ENCODE results near the gene CACNG7.
A peak's percentile ranks its signal among the peaks of the same experiment; 100 is the strongest.
"Not testable (repeated sequence)": the region's sequence is repeated elsewhere in the genome, so short reads cannot be mapped to it uniquely, and the experiment has no call there.

CACNG7 gene

GRCh38 chr19:53944416-53944815, 35.3 kb downstream of the CACNG7 start:
- no peak for DNase-seq (ENCODE audit: insufficient read length, low spot score)
- TF ChIP-seq POLR2A (IDR thresholded peaks at IDR 0.05; ENCODE audit: low read depth, low read length) = no peak
- no peak for FAIRE-seq

GRCh38 chr19:53944933-53945332, 35.9 kb downstream of the CACNG7 start:
- FAIRE-seq (no peak), DNase-seq (ENCODE audit: insufficient read length, low spot score) (no peak)
- TF ChIP-seq POLR2A (IDR thresholded peaks at IDR 0.05; ENCODE audit: low read depth, low read length) = no peak

DNA sequence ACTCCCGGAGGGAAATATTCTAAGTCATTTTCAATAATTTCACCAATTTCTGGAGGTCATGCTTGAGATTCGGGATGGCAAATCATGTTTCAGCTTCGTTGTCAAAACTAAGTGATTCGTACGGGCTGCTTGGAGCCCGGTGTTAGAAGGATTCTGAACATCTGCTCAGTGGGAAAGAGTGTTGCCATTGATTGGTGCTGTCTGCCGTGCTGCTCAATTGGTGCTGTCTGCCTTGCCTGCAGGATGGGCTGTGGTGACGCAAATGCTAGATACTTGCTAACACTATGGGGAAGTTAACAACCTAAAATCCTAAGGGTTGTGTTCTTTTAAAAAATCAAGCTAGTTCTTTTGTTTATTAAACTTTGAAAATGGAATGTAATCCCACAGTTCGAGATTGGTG, 36.4 kb downstream of the CACNG7 start:
- DNase-seq (ENCODE audit: insufficient read length, low spot score) (peak; percentile 68), FAIRE-seq (no peak)
- no peak for TF ChIP-seq POLR2A (IDR thresholded peaks at IDR 0.05; ENCODE audit: low read depth, low read length)

DNA sequence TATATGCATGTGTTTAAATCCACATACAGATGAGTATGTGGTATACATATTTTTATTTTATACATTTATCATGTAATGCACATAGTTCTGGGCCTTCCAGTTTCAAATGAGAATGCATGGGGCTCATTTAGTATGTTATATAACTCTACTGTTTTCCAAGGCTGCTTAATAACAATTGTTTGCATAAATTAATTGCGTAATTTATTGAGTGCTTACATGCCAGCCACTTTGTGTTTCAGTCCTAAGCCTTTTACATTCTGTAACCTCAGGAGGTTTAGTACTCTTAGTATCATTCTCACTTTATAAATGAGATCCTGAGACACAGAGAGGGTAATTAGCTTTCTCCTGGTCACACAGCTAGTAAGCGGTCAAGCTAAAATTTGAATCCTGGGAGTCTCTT, 36.9 kb downstream of the CACNG7 start:
- DNase-seq (ENCODE audit: insufficient read length, low spot score) = no peak
- no peak for TF ChIP-seq POLR2A (IDR thresholded peaks at IDR 0.05; ENCODE audit: low read depth, low read length)
- FAIRE-seq = no peak

DNA sequence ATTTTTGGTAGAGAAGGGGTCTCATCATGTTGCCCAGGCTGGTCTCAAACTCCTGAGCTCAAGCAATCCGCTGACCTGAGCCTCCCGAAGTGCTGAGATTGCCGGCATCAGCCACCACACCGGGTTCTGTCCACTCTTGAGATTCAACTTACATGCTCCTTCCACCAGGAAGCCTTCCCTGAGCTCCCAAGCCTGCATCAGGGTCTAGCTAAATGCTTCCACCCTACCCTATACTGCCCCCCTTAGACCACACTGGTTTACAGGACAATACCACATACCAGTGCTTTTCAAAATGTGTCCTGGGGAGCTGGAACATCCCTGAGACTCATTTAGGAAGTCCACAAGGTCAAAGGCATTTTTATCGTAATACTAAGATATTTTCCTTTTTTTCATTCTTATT, 38.5 kb downstream of the CACNG7 start:
- no peak for TF ChIP-seq POLR2A (IDR thresholded peaks at IDR 0.05; ENCODE audit: low read depth, low read length)
- FAIRE-seq (no peak), DNase-seq (ENCODE audit: insufficient read length, low spot score) (peak; percentile 58)

- FAIRE-seq; DNase-seq (ENCODE audit: insufficient read length, low spot score): not testable (repeated sequence)
Observed at GRCh38 chr19:53948611-53949010, 39.5 kb downstream of the CACNG7 start.

GRCh38 chr19:53951436-53951835, 42.4 kb downstream of the CACNG7 start:
- FAIRE-seq = no peak
- DNase-seq (ENCODE audit: insufficient read length, low spot score) = no peak
- no peak for TF ChIP-seq POLR2A (IDR thresholded peaks at IDR 0.05; ENCODE audit: low read depth, low read length)

DNA sequence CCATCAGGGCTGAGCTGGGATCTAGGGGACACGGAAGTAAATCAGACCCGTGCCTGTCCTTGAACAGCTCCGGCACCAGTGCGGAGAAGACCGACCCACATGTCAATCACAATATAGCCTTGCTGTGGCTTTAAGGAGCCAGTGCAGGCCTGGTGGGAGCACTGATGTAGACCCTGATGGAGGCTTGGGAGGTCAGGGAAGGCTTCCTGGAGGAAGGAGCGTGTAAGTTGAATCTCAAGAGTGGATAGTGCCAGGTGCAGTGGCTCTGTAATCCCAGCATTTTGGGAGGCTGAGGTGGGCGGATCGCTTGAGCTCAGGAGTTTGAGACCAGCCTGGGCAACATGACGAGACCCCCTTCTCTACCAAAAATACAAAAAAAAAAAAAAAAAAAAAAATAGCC, 42.9 kb downstream of the CACNG7 start:
- DNase-seq (ENCODE audit: insufficient read length, low spot score) (no peak), FAIRE-seq (no peak)
- TF ChIP-seq POLR2A (IDR thresholded peaks at IDR 0.05; ENCODE audit: low read depth, low read length) = no peak

- no peak for TF ChIP-seq POLR2A (IDR thresholded peaks at IDR 0.05; ENCODE audit: low read depth, low read length)
- no peak for FAIRE-seq
Observed at GRCh38 chr19:53953383-53953782, 44.3 kb downstream of the CACNG7 start.

DNA sequence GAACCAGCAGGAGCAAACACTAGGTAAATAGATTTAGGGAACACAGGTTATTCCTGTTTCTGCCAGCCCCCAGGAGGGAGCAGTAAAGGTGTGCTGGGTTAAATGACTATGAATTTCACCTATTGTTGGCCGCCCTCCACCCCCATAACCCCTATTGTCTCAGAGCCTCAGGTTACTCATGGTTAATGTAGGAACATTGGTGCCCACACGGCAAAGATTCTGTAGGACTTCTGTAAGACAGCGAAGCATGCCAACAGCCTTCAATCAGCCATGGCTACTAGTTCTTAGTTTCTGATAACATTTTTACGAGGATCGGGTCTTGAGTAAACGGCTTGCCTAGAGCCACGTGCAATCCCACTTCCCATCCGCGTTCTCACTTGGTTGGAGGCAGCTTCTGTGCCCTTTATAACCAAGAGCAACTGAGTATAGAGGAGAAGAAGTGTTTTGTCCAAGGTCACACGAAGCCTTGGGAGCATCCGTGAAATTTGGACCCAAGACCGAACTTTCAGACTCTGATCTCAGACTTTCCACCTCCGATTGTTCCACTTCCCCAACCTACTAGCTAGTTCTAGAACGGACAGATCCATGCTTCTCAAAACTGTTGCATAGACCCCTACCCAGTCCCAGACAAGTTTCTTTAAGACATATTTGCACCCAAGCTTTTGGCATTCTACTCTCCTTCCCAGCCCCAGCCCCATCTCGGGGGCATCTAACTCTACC, 48.5 kb downstream of the CACNG7 start:
- TF ChIP-seq POLR2A (IDR thresholded peaks at IDR 0.05; ENCODE audit: low read depth, low read length) = no peak
- DNase-seq (ENCODE audit: insufficient read length, low spot score) (no peak), FAIRE-seq (no peak)

More at GRCh38 chr19:53953383-53953782, 44.3 kb downstream of the CACNG7 start:
- DNase-seq (ENCODE audit: insufficient read length, low spot score) = no peak

DNA sequence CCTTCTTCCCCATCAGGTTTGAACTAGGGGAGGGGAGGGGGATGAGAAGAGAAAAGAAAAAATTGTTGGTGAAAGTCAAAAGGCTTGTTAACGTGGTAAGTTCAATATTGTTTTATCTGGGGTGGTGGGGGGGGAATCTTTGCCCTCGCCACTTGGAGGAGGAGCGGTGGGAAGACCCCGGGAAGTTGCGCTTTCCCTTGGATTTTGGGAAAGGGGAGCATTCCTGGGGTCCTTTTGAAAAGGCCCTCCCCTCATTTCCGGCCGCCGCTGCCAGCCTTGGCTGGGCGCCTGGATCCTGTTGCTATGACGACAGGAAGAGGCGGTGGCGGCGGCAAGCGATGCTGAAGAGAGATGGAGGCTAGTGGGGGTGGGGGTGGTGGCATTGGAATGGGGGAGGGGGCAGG, 49.1 kb downstream of the CACNG7 start:
- DNase-seq (ENCODE audit: insufficient read length, low spot score) (no peak), FAIRE-seq (no peak)
- no peak for TF ChIP-seq POLR2A (IDR thresholded peaks at IDR 0.05; ENCODE audit: low read depth, low read length)

DNA sequence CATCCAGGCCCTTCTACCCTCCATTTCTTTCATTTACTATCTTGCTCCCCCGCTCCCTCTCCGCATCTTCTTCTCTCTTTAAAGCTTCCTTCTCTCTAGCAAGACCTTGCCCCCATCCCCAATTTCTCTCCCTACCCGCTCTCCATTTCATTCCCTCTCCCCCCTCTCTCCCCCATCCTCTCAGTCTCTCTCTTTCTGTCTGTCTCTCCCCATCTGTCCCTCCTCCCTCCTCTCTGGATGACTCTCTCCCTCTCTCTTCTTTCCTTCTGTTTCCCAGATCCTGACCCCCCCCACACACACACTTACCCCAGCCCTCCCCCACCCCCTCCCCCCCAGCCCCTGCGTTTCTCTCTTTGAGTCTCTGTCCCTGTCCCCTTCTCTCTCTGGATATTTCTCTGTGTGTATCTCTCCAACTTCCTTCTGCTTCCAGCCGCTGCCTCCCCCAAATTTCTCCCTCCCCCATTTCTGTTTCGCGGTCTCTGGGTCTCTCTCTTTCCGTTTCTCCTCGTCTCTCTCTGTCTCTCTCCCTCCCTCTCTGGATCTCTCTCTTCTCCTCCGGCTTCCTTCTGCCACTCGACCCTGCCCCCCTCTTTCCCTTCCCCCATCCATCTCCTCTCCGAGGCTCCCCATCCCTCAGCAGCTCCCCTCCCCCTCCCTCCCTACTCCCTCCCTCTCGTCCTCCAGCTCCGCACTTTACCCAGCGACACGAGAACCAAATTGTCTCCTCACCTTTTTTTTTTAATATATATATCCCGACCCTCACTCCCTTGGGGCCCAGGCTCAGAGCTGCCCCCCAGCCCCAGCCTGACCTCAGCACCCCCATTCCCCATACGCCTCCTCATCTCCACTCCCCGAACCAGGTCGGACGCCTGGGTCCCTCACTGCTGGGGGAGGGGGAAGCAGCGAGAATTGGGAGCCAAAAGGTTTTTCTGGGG, 50.0 kb downstream of the CACNG7 start:
- DNase-seq (ENCODE audit: insufficient read length, low spot score) (no peak), FAIRE-seq (no peak)
- TF ChIP-seq POLR2A (IDR thresholded peaks at IDR 0.05; ENCODE audit: low read depth, low read length) = no peak

DNA sequence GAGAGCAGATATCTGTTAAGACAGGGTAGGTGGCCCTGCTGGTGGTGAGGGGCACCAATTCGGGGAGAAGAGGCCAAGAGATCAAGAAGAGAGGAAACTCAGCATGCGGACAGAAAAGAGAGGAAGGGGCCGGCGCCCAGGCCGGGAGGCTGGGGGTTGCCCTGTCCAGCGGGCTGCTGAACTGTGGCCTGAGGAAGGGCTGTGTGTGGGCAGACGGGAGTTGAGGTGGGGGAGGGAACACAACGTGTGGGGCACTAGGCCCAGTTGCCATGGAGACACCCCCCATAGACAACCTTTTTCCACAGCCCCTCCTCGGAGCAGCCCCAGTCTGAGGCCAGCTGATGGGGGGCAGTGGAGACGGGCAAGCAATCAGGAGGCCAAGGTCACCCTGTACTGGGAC, 51.1 kb downstream of the CACNG7 start:
- TF ChIP-seq POLR2A (IDR thresholded peaks at IDR 0.05; ENCODE audit: low read depth, low read length) = no peak
- no peak for DNase-seq (ENCODE audit: insufficient read length, low spot score)

DNA sequence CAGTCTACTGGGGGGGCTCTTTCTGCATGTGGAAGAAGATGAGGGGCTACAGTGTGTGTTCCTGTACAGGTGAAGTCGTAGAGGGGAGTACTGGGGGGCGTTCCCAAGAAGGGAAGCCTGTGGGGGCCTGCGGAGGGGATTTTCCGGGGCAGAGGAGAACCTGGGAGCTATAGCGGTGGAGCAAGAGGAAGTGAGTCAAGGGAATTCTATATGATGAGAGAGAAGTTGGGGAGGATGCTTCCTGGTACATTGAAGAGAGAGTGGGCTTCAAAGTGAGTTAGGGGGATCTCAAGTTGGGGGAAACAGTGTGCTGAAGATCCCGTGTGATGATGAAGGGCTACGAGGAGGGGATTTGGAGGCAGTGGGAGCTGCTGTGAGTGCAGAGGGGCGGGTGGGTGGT, 51.8 kb downstream of the CACNG7 start:
- no peak for FAIRE-seq
- DNase-seq (ENCODE audit: insufficient read length, low spot score) = no peak

More for the DNA sequence above, 51.1 kb downstream of the CACNG7 start:
- no peak for FAIRE-seq

More for the DNA sequence above, 51.8 kb downstream of the CACNG7 start:
- no peak for TF ChIP-seq POLR2A (IDR thresholded peaks at IDR 0.05; ENCODE audit: low read depth, low read length)

Measured in H54 (cell line).